HUES6 (cell line): ENCODE results near the gene TRAP1.

ENCODE experiments used
- H3K27ac ChIP-seq: 2 replicates; pipeline ENCODE4 v1.7.0; 2013; ENCODE audit warnings: low read depth, mild to moderate bottlenecking, low read length, inconsistent platforms
- H3K27me3 ChIP-seq: 2 replicates; pipeline ENCODE4 v1.6.1; 2013; ENCODE audit warnings: low read length; ENCODE audit not compliant: control insufficient read depth, insufficient read depth
- H3K36me3 ChIP-seq: 2 replicates; pipeline ENCODE4 v1.6.1; 2013; ENCODE audit warnings: low read length; ENCODE audit not compliant: control insufficient read depth, insufficient read depth
- H3K4me1 ChIP-seq: 2 replicates; pipeline ENCODE4 v1.6.1; 2013; ENCODE audit warnings: low read length; ENCODE audit not compliant: control insufficient read depth, insufficient read depth
- H3K4me3 ChIP-seq: 2 replicates; pipeline ENCODE4 v1.5.1; 2013; ENCODE audit warnings: low read depth, low read length
- H3K9ac ChIP-seq: one replicate; pipeline ENCODE4 v1.6.1; 2013; ENCODE audit warnings: mild to moderate bottlenecking, low read length
- H3K9me3 ChIP-seq: 2 replicates; pipeline ENCODE4 v1.6.1; 2013; ENCODE audit warnings: low read depth, low read length; ENCODE audit not compliant: control insufficient read depth, insufficient read depth

Gene TRAP1

GRCh38 chr16:3646348-3646920 lies 70.9 kb downstream of the TRAP1 start:
- peaks cover 35% of the 10 kb centered on the region for H3K4me1 ChIP-seq
- H3K36me3 ChIP-seq = peaks cover 7% of the 10 kb centered on the region
- H3K27me3 ChIP-seq = no peaks in the 10 kb centered on the region
- peak overlapping the region; percentile 78; the same call in 1 of the 2 replicates for H3K27ac ChIP-seq
- H3K9ac ChIP-seq = no peak overlapping the region
- no peaks in the 10 kb centered on the region for H3K9me3 ChIP-seq
- no peak overlapping the region for H3K4me3 ChIP-seq

- no peaks in the 10 kb centered on the region for H3K27me3 ChIP-seq
- H3K27ac ChIP-seq = peak overlapping the region; percentile 78
- H3K4me3 ChIP-seq = peak overlapping the region; percentile 16; the same call in 1 of the 2 replicates
Observed at GRCh38 chr16:3645504-3646347, 71.6 kb downstream of the TRAP1 start.

GRCh38 chr16:3645108-3645503 lies 72.2 kb downstream of the TRAP1 start:
- Histone ChIP-seq H3K9me3 (no peaks in the 10 kb centered on the region), H3K36me3 (no peaks in the 10 kb centered on the region), H3K4me3 (no peak overlapping the region), H3K9ac (peak overlapping the region; percentile 55), H3K27ac (peak overlapping the region; percentile 78; the same call in 1 of the 2 replicates), H3K4me1 (peaks cover 43% of the 10 kb centered on the region), H3K27me3 (no peaks in the 10 kb centered on the region)

More at GRCh38 chr16:3645504-3646347, 71.6 kb downstream of the TRAP1 start:
- H3K9me3 ChIP-seq = no peaks in the 10 kb centered on the region
- H3K9ac ChIP-seq = peak overlapping the region; percentile 55
- peaks cover 2% of the 10 kb centered on the region for H3K36me3 ChIP-seq
- peaks cover 37% of the 10 kb centered on the region for H3K4me1 ChIP-seq

- no peak overlapping the region for H3K27ac ChIP-seq
- no peaks in the 10 kb centered on the region for H3K36me3 ChIP-seq
Observed at GRCh38 chr16:3643095-3643730, 74.1 kb downstream of the TRAP1 start.

GRCh38 chr16:3642397-3643094 lies 74.8 kb downstream of the TRAP1 start:
- no peak overlapping the region for H3K4me3 ChIP-seq
- no peak overlapping the region for H3K27ac ChIP-seq
- H3K4me1 ChIP-seq = peaks cover 58% of the 10 kb centered on the region

More at GRCh38 chr16:3643095-3643730, 74.1 kb downstream of the TRAP1 start:
- Histone ChIP-seq H3K27me3 (no peaks in the 10 kb centered on the region), H3K4me3 (no peak overlapping the region), H3K9me3 (no peaks in the 10 kb centered on the region), H3K4me1 (peaks cover 54% of the 10 kb centered on the region), H3K9ac (no peak overlapping the region)

GRCh38 chr16:3641801-3642396 lies 75.4 kb downstream of the TRAP1 start:
- Histone ChIP-seq H3K9me3 (no peaks in the 10 kb centered on the region), H3K4me3 (no peak overlapping the region), H3K27ac (no peak overlapping the region), H3K27me3 (no peaks in the 10 kb centered on the region), H3K36me3 (no peaks in the 10 kb centered on the region), H3K9ac (no peak overlapping the region), H3K4me1 (peaks cover 63% of the 10 kb centered on the region)

More at GRCh38 chr16:3642397-3643094, 74.8 kb downstream of the TRAP1 start:
- Histone ChIP-seq H3K27me3 (no peaks in the 10 kb centered on the region), H3K9me3 (no peaks in the 10 kb centered on the region), H3K36me3 (no peaks in the 10 kb centered on the region), H3K9ac (no peak overlapping the region)

GRCh38 chr16:3640632-3641501 lies 76.5 kb downstream of the TRAP1 start:
- Histone ChIP-seq H3K27me3 (no peaks in the 10 kb centered on the region), H3K36me3 (no peaks in the 10 kb centered on the region), H3K4me3 (no peak overlapping the region), H3K9me3 (no peaks in the 10 kb centered on the region), H3K9ac (no peak overlapping the region), H3K27ac (no peak overlapping the region), H3K4me1 (peaks cover 53% of the 10 kb centered on the region)

GRCh38 chr16:3640207-3640606 lies 77.1 kb downstream of the TRAP1 start:
- no peak overlapping the region for H3K4me3 ChIP-seq
- peaks cover 47% of the 10 kb centered on the region for H3K4me1 ChIP-seq
- H3K27me3 ChIP-seq = no peaks in the 10 kb centered on the region
- no peak overlapping the region for H3K27ac ChIP-seq
- H3K9ac ChIP-seq = no peak overlapping the region
- H3K36me3 ChIP-seq = no peaks in the 10 kb centered on the region
- H3K9me3 ChIP-seq = no peaks in the 10 kb centered on the region

- H3K9me3 ChIP-seq = no peaks in the 10 kb centered on the region
- H3K36me3 ChIP-seq = no peaks in the 10 kb centered on the region
- peaks cover 43% of the 10 kb centered on the region for H3K4me1 ChIP-seq
- no peak overlapping the region for H3K9ac ChIP-seq
- no peak overlapping the region for H3K4me3 ChIP-seq
- no peak overlapping the region for H3K27ac ChIP-seq
- no peaks in the 10 kb centered on the region for H3K27me3 ChIP-seq
Observed at GRCh38 chr16:3638916-3639644, 78.2 kb downstream of the TRAP1 start.
